Breast epithelium (tissue), 3 donors: ENCODE measurements around the gene C11orf52.

Experiments used
- CTCF ChIP-seq, 3 donors: fragments of 450-650 bp; IDR thresholded peaks; one replicate each; pipeline ENCODE4 v1.5.1; 2016 to 2017; ENCODE audit warnings: antibody characterized with exemption in 3 of 3, mild to moderate bottlenecking in 3 of 3, moderate library complexity in 3 of 3
- POLR2AphosphoS5 ChIP-seq, 3 donors: sonication (generic); formaldehyde crosslinking; IDR thresholded peaks; one replicate each; pipeline ENCODE4 v1.6.1; 2017; ENCODE audit warnings: antibody characterized with exemption in 3 of 3

- TF ChIP-seq CTCF (IDR thresholded peaks at IDR 0.05): no peak
- TF ChIP-seq POLR2AphosphoS5 (IDR thresholded peaks at IDR 0.05): no peak
These were observed 25.4 kb downstream of the C11orf52 start for GRCh38 chr11:111944139-111944538.
